Fibroblast of lung (primary cell): ENCODE data around the gene POU4F1. TPM values are rescaled to one million over a fixed set of nuclear protein-coding genes. Genes with fewer than 3 reads are reported as not detected.

ENCODE experiments used
- DNase-seq, 2 donors: peaks; one replicate each; pipeline versions ENCODE4 v3.0.0 to v3.0.0-alpha.2; 2010; ENCODE audit warnings: low read depth in 2 of 2
- H2AFZ ChIP-seq: 2 replicates; pipeline ENCODE4 v1.5.1; 2012; ENCODE audit warnings: low read length, control low read depth, inconsistent platforms
- H3K27ac ChIP-seq: 2 replicates; pipeline ENCODE4 v1.5.1; 2011; ENCODE audit warnings: low read length, control low read depth; ENCODE audit not compliant: insufficient read depth
- H3K27me3 ChIP-seq: 2 replicates; pipeline ENCODE4 v1.5.1; 2011; ENCODE audit warnings: mild to moderate bottlenecking, low read length; ENCODE audit not compliant: control insufficient read depth, insufficient read depth
- H3K36me3 ChIP-seq: 2 replicates; pipeline ENCODE4 v1.5.1; 2011; ENCODE audit warnings: low read length; ENCODE audit not compliant: control insufficient read depth, insufficient read depth
- H3K4me1 ChIP-seq: 2 replicates; pipeline ENCODE4 v1.5.1; 2011; ENCODE audit warnings: low read length; ENCODE audit not compliant: control insufficient read depth, insufficient read depth; ENCODE audit errors: extremely low read depth
- H3K4me2 ChIP-seq: 2 replicates; pipeline ENCODE4 v1.5.1; 2011; ENCODE audit warnings: low read length, control low read depth; ENCODE audit not compliant: insufficient read depth; ENCODE audit errors: extremely low read depth
- H3K4me3 ChIP-seq, 4 experiments: fragments of 200-600 bp in 1 of 4; sonication (generic) in 1 of 4; replicated peaks in 1 of 4; 2 replicates each; pipeline ENCODE4 v1.5.1; 2011 to 2016; ENCODE audit warnings: low read length in 4 of 4, low read depth in 3 of 4, mild to moderate bottlenecking in 3 of 4, control low read depth in 2 of 4, inconsistent platforms in 1 of 4, mixed read lengths in 1 of 4; ENCODE audit not compliant: insufficient read depth in 1 of 4; ENCODE audit errors: control extremely low read depth in 1 of 4
- H3K79me2 ChIP-seq: 2 replicates; pipeline ENCODE4 v1.5.1; 2012; ENCODE audit warnings: mild to moderate bottlenecking, low read length, inconsistent platforms; ENCODE audit not compliant: control insufficient read depth, insufficient read depth
- H3K9ac ChIP-seq: 2 replicates; pipeline ENCODE4 v1.5.1; 2011; ENCODE audit warnings: mild to moderate bottlenecking, low read length, control low read depth; ENCODE audit not compliant: insufficient read depth
- H3K9me3 ChIP-seq: 2 replicates; pipeline ENCODE4 v1.5.1; 2012; ENCODE audit warnings: low read depth, low read length; ENCODE audit not compliant: control insufficient read depth, insufficient read depth
- H4K20me1 ChIP-seq: 2 replicates; pipeline ENCODE4 v1.5.1; 2011; ENCODE audit warnings: low read length; ENCODE audit not compliant: control insufficient read depth, insufficient read depth; ENCODE audit errors: extremely low read depth
- CTCF ChIP-seq, 2 donors: IDR thresholded peaks in 1 of 2; conservative IDR thresholded peaks in 1 of 2; 1 replicate in 1 of 2; 2 replicates in 1 of 2; pipeline ENCODE4 v1.5.1; 2011 to 2012; ENCODE audit warnings: low read length in 2 of 2, control low read depth in 1 of 2, inconsistent platforms in 1 of 2, low read depth in 1 of 2, mild to moderate bottlenecking in 1 of 2
- EZH2 ChIP-seq: IDR thresholded peaks from 2 replicates; pipeline ENCODE4 v1.5.1; 2012; ENCODE audit warnings: low read length, control low read depth, mild to moderate bottlenecking; ENCODE audit errors: missing control alignments
- polyA plus RNA-seq, 2 donors: library from polyadenylated mRNA; depleted of rRNA in 1 of 2; stranded (reverse) in 1 of 2; unstranded in 1 of 2; fragments of >200 nt; gene quantifications; 2 replicates each; pipeline ENCODE4 v1.2.1, GENCODE V29; 2011 to 2012; ENCODE audit warnings: missing spikeins in 1 of 2
- total RNA-seq: library from RNA; depleted of rRNA; stranded (reverse); fragments of >200 nt; gene quantifications from 2 replicates; pipeline ENCODE4 v1.2.1, GENCODE V29; 2014

POU4F1 gene
- total and polyA plus RNA-seq, 2 donors (not counting 1 experiment from before 2014, with no cell fraction given) = not detected

GRCh38 chr13:78569029-78569428 is 34.3 kb downstream of the POU4F1 start:
- H3K36me3 ChIP-seq = no peaks in the 10 kb centered on the region
- TF ChIP-seq CTCF (conservative IDR thresholded peaks at IDR 0.05 in 1 of 2, IDR thresholded peaks at IDR 0.05 in 1 of 2; ENCODE audit: low read depth in 1 of 2, low read length in 2 of 2) (no peak), EZH2 (no peak)
- no peak overlapping the region for H2AFZ ChIP-seq

GRCh38 chr13:78566631-78567030 is 36.7 kb downstream of the POU4F1 start:
- no peak overlapping the region for H2AFZ ChIP-seq
- H3K36me3 ChIP-seq = no peaks in the 10 kb centered on the region
- no peak overlapping the region for H3K4me3 ChIP-seq
- DNase-seq = no peak
- no peak overlapping the region for H3K9ac ChIP-seq
- no peak overlapping the region for H3K4me2 ChIP-seq
- no peak overlapping the region for H3K27ac ChIP-seq
- no peaks in the 10 kb centered on the region for H3K79me2 ChIP-seq
- no peaks in the 10 kb centered on the region for H3K4me1 ChIP-seq
- H3K9me3 ChIP-seq = no peaks in the 10 kb centered on the region
- no peak for TF ChIP-seq EZH2
- TF ChIP-seq CTCF (conservative IDR thresholded peaks at IDR 0.05 in 1 of 2, IDR thresholded peaks at IDR 0.05 in 1 of 2; ENCODE audit: low read depth in 1 of 2, low read length in 2 of 2) = no peak
- no peaks in the 10 kb centered on the region for H4K20me1 ChIP-seq
- no peaks in the 10 kb centered on the region for H3K27me3 ChIP-seq

More at GRCh38 chr13:78569029-78569428, 34.3 kb downstream of the POU4F1 start:
- Histone ChIP-seq H3K9ac (no peak overlapping the region), H3K27ac (no peak overlapping the region), H3K4me2 (no peak overlapping the region), H3K79me2 (no peaks in the 10 kb centered on the region), H3K9me3 (no peaks in the 10 kb centered on the region), H3K4me1 (no peaks in the 10 kb centered on the region), H3K4me3 (no peak overlapping the region), H3K27me3 (no peaks in the 10 kb centered on the region), H4K20me1 (no peaks in the 10 kb centered on the region)
- DNase-seq = no peak

- Histone ChIP-seq H2AFZ (no peak overlapping the region), H3K9me3 (no peaks in the 10 kb centered on the region), H3K79me2 (no peaks in the 10 kb centered on the region), H3K27me3 (no peaks in the 10 kb centered on the region), H3K9ac (no peak overlapping the region), H3K4me3 (no peak overlapping the region), H3K27ac (no peak overlapping the region), H3K4me1 (no peaks in the 10 kb centered on the region), H3K4me2 (no peak overlapping the region), H3K36me3 (no peaks in the 10 kb centered on the region), H4K20me1 (no peaks in the 10 kb centered on the region)
- no peak for TF ChIP-seq CTCF (conservative IDR thresholded peaks at IDR 0.05 in 1 of 2, IDR thresholded peaks at IDR 0.05 in 1 of 2; ENCODE audit: low read depth in 1 of 2, low read length in 2 of 2)
- TF ChIP-seq EZH2 = no peak
- DNase-seq = no peak
Observed at GRCh38 chr13:78562237-78562889, 41.0 kb downstream of the POU4F1 start.

Other genes with a start within 250 kb of the POU4F1 start
- gene OBI1, start 55.6 kb upstream of the POU4F1 start, total RNA-seq = 11.4 and 12.3 TPM in 2 replicates
- 10.2 and 10.7 TPM in 2 replicates for gene OBI1, start 55.6 kb upstream of the POU4F1 start, polyA plus RNA-seq